Tongue (tissue), 3 donors: Measurements from ENCODE around the gene PIK3IP1. TPM values are rescaled to one million over a fixed set of nuclear protein-coding genes. Genes with fewer than 3 reads are reported as not detected.
"Not testable (repeated sequence)": the region's sequence is repeated elsewhere in the genome, so short reads cannot be mapped to it uniquely, and the experiment has no call there.

Experiments
- DNase-seq: peaks from one replicate; pipeline ENCODE4 v3.0.0-alpha.2; 2015
- small RNA-seq: library from RNA; depleted of rRNA; stranded (forward); fragments of <200 nt; gene quantifications from one replicate; pipeline ENCODE3, GENCODE V24; 2014; ENCODE audit warnings: low replicate concordance
- total RNA-seq: library from RNA; depleted of rRNA; stranded (reverse); fragments of >200 nt; gene quantifications from one replicate; pipeline ENCODE4 v1.2.3, GENCODE V29; 2014

PIK3IP1 gene
- total RNA-seq, 1 donor from 2014 or later = 16.7 TPM

DNA sequence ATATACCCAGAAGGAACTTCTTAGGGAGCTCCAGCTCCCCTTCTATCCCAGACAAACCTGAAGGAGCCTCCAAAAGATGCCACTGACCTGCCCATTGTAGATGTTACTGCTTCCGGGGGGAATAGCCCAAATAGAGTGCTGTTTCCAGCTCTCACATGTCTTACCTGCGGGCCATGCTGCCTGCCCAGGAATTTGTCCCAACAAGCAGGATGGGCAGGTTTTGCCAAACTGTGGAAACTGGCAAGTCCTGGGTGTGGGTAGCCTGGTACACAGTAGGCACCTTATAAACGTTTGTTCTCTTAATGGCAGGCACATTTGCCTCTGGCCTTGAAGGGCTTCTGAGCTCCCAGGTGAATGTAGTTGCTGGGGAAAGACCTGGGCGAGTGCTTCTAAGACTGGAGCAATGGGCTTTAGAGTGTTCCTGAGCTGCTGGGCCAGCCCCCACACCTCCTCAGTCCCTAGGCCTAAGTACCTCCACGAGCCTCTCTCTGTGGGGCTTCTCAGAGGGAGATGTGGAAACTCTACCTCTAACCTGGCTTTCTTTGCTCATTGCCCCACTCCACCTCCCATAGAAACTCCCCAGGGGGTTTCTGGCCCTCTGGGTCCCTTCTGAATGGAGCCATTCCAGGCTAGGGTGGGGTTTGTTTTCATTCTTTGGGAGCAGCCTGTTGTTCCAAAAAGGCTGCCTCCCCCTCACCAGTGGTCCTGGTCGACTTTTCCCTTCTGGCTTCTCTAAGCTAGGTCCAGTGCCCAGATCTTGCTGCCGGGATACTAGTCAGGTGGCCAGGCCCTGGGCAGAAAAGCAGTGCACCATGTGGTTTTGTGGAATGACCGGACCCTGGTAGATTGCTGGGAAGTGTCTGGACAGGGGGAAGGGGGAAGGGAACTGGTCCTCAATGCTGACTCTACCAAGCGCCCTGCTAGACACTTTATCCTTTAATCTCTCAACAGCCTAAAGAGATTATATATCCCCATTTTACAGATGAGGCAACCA lies 43.0 kb downstream of the PIK3IP1 start:
- DNase-seq = peak; percentile 22

DNA sequence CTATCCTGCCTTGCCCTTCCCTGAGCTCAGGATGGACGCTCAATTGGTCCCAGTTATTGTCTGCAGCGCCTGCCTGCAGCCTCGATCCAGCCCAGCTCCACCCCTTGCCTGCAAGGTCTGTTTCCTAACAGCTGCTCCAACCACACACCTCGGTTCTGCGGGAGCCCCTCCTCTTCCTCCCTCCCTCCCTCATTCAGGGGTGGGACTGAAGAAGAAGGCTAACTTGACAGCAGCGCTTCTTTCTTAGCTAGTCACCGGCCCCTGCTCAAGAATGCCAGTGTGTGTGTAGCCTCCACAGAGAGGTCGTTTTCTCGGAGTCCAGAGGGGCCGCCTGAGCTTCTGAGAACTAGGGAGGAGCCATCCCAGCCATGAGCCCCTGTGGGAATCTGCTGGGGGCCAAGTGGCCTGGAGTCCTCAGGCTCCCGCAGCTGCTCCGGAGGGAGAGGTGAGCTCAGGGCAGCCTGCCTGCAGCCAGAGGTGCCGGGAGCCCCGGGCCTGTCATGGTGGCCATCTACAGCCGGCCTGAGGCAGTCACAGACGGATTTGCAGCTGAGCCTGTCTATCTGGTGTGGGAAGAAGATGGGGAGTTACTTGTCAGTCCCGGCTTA lies 44.0 kb downstream of the PIK3IP1 start:
- DNase-seq = peak; percentile 91

DNA sequence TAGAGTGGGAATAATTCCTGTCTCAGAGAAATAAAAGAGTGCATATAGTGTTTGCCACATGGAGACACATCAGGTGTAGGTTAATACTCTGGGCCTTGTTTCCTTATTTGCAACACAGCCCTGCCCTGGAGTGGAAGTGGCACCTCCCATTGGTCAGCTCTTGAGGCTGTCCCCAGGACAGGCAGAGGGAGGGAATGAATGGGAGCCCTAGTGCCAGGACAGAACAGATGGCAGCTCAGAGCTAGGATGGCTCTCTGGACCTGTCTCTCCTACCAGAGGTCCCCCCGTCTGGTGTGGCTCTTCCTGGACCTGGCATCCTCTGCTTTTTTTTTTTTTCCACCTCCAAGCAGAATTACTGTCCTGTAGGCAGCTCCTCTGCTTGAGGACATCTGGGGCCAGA lies 44.6 kb downstream of the PIK3IP1 start:
- peak; percentile 36 for DNase-seq

DNA sequence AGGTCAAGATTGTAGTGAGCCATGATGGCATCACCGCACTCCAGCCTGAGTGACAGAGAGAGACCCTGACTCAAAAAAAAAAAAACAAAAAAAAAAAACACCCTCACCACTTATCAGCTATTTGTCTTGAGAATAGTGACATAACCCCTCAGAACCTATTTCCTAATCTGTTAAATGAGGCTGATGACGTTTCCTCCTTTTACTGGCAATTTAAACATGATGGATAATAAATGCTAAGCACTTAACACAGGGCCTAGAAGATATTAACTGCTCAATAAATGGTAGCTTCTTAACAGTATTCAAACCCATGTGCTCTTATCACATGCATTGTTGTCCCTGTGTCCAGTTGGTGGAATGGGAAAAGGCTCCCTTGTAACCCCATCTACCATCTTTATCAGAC lies 45.6 kb downstream of the PIK3IP1 start:
- DNase-seq = no peak

DNA sequence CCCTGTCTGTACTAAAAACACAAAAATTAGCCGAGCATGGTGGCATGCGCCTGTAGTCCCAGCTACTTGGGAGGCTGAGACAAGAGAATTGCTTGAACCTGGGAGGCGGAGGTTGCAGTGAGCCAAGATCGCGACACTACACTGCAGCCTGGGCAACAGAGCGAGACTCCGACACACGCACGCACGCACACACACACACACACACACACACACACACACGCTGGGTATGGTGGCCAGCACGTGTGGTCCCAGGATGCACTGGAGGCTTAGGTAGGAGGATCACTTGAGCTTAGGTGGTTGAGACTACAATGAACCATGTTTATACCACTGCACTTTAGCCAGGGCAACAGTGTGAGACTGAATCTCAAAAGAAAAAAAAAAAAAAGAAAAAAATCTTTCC lies 46.3 kb downstream of the PIK3IP1 start:
- not testable (repeated sequence) for DNase-seq

DNA sequence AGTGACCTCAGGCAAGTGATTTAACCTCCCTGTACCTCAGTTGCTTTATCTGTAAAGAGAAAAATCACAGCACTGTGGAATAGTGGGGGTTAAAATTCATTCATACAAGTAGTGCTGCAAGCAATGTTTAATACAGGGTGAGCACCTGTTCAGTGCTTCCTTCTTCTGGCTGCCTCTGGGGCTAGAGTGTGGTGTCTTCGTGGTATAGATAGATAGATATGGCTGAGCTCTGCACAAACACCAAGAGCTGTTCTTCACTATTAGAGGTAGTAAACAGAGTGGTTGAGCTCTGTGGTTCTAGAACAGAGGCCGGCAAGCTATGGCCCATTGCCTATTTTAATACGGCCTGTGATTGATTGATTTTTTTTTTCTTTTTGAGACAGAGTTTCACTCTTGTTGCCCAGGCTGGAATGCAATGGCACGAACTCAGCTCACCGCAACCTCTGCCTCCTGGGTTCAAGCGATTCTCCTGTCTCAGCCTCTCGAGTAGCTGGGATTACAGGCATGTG lies 47.3 kb downstream of the PIK3IP1 start:
- no peak for DNase-seq

DNA sequence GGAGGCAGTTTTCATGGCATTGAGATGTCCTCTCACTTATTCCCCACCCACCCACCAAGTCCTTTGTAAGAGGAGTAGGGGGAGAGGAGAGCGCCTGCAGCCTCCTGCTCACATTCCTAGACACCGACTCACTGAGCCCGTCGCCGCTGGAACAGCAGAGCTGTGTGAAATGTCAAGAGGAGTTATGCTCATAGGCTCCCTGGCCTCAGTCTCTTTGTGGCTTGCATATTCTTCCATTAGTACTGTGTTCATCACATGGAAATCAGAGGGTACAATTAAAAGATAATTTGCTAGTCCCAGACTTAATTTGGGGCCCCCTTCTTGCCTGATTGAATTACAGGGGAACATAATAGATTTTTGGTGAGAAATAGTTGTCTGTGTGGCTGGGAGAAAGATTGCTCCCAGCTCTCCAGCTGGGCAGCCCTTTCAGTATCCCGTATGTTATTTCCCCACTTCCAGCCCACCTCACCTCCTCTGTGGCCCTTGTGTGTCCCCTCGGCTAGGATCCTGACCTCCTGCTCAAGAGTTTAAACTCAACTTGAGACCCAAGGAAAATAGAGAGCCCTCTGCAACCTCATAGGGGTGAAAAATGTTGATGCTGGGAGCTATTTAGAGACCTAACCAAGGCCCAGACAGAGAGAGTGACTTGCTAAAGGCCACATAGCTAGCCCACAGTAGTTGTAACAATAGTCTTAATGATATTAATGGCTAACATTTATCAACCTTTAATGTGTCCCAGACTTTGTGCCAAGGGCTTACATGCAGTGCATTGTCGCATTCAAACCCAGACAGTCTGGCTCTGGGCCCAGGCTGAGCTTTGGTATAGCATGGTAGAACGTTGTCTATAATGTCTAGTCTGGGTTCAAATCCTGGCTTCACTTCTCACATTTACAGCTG lies 48.0 kb downstream of the PIK3IP1 start:
- DNase-seq = peak; percentile 53

DNA sequence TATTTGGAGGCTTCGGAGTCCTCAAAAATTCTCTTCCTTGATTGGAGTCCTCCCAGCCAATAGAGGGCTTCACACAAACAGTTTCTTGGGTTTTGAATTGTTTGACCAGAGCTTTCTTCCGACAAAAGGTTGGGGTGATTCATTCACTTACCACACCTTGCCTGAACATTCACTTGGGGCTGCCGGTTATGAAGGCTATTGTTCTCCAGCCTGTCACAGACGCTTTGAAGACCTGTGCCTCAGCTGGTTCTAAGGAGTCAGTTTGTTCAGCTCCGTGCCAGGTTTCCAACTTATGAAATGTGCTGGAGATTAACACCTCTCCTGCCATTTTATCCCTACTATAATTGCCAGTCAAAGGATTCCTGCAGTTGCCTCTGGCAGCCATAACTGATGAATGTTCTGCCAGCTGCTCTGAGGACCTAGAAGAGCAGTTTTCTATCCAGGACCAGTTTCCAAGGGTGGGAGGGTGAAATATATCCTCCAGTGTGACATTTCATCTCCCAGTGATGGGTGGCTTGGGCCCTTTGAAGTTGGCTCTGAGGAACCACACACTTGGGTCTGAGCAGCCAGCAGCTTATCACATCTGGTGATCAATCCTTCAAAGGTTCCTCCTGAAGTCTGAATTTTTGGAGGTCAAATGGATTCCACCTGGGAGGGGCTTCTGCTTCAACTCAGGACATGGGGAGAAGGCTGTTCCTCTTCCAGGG lies 48.8 kb downstream of the PIK3IP1 start:
- DNase-seq = peak; percentile 53

DNA sequence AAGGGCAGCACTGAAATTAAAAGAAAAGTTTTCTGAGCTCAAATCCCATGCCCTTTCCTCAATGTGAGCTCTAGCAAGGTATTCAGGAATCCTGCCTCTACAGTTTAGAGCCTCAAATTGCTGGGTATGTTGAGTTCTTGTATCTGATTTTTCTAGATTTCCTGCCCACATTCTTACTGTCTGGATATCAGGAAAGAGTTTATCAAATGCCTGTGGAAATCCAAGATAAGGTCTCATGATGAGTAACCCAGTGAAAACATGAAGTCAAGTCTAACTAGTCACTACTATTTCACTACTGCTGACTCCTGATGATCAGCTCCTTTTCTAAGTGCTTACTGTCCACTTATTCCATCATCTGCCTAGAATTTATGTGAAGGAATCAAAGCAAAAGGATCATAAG lies 50.4 kb downstream of the PIK3IP1 start:
- no peak for DNase-seq

DNA sequence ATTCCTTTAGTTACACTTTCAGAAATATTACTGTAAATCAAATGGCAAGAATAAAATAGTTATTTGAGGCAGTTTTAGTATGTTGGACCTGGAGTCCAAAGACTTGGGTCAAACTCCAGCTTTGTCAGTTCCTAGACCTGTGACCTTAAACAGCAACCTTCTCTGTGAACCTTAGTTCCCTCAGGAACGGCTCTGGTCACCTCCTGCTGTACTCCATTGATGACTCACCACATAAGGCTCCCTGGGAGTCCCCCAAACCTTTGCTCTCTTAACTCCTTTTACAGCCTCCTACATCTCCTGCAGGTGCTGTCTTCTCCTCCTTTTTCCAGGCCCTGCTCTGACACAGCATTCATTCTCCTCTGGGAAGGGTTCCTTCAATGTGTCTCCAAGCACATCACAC lies 51.1 kb downstream of the PIK3IP1 start:
- DNase-seq = no peak

DNA sequence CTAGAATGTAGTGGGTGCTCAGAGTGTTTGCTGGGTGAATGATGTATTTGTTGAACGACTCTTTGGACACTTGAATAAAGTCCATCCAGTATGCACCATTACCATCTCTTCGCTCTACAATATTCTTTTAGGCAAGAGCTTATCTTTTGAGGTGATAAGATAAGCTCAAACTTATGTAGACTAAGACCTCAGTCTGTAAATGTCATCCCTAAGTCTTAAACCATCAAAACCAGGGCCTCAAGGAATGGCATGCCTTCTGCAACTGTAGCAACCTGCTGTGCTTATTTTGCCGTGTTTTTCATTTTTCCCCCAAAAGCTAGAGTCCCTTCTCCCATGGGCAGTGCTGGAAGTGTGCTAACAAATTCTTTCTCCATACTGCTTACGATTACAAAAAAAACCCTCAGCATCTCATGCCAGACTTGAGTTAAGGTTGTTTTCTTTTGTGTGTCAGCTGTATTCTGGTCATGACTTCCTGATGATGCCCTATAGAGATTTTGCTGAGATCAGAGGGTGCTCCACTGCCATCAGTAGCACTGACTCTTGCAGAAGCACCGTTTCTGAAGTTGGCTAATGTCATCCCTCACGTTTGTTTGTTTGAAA lies 52.4 kb downstream of the PIK3IP1 start:
- DNase-seq = no peak

DNA sequence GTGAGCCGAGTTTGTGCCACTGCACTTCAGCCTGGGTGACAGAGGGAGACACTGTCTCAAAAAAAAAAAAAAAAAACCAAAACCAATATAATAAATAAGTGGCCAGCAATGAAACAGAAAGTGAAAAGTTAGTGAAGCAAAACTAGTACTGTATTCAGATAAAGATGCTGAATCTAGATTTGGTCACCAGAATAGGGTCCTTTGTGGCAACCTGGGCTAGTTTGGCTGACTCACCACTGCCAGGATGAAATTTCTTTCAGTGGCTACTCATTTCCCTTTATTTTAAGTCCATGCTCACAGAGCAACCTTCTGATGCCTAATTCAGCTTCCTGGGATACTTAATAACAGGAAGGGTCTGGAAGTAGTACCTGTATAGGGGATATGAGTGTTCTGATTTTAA lies 54.2 kb downstream of the PIK3IP1 start:
- DNase-seq = no peak

DNA sequence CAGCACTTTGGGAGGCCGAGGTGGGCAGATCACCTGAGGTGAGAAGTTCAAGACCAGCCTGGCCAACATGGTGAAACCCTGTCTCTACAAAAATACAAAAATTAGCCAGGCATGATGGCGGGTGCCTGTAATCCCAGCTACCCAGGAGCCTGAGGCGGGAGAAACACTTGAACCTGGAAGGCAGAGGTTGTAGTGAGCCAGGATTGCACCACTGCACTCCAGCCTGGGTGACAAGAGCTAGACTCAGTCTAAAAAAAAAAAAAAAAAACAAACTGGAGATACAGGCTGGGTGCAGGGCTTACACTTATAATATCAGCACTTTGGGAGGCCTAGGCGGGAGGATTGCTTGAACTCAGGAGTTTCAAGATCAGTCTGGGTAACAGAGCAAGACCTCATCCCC lies 56.2 kb downstream of the PIK3IP1 start:
- DNase-seq = not testable (repeated sequence)

DNA sequence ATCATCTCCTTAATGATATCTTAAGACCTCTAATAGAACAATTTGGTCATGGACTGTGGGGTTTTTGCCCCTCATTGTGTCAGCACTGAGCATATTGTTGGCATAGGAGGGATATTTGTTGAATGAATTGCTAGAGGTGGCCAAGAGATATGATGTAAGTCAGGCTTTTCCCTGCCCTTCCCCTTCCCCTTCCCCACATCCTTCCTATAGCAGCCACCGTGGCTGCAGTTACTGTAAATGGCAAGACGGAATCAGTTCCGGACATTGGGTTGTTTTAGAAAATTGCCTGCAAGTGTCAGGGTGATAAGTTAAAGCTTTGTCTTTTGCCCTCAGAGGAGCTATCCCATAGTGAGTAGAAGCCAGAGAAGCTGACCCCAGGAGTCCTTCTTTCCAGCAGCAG lies 57.2 kb downstream of the PIK3IP1 start:
- no peak for DNase-seq

DNA sequence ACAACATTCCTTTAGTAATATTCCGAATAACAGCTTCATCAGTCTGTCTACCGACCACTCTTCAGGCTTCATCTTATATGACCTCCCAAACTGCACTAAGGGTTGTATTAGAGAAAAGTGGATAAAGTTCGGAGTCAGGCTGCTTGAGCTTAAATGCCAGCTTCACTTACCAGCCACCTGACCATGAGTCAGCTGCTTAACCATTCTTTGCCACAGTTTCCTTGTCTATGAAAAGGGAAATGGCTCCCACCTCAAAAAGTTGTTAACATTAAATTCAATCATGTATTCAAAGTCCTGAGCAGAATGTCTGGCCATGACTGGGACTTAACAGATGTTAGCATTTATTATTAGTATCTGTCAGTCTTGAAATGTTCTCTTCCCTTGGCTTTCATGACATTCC lies 59.3 kb downstream of the PIK3IP1 start:
- DNase-seq = no peak

Small RNA genes lying within 50 kb of the gene (small RNA-seq; reads per million reads assigned to genes)
- not detected for gene RNA5SP496

Other genes with a start within 250 kb of the PIK3IP1 start
- 147 TPM for gene SMTN, start 211.2 kb downstream of the PIK3IP1 start, total RNA-seq
- 67.7 TPM for gene SELENOM, start 184.9 kb downstream of the PIK3IP1 start, total RNA-seq
- 3.5 TPM for gene INPP5J, start 169.5 kb downstream of the PIK3IP1 start, total RNA-seq
- gene PLA2G3, start 152.0 kb downstream of the PIK3IP1 start, total RNA-seq = 0.51 TPM
- gene RNF185, start 132.3 kb downstream of the PIK3IP1 start, total RNA-seq = 29.7 TPM
- 51.1 TPM for gene LIMK2, start 80.2 kb downstream of the PIK3IP1 start, total RNA-seq
- gene PATZ1, start 53.9 kb upstream of the PIK3IP1 start, total RNA-seq = 18.2 TPM
- 66.5 TPM for gene DRG1, start 107.1 kb upstream of the PIK3IP1 start, total RNA-seq
- 12.5 TPM for gene EIF4ENIF1, start 197.4 kb upstream of the PIK3IP1 start, total RNA-seq
- 25.4 TPM for gene SFI1, start 204.0 kb upstream of the PIK3IP1 start, total RNA-seq